ENCODE results near the gene R3HDM4.

Gene R3HDM4

GRCh38 chr19:912181-913079, 589 bp downstream of the R3HDM4 start:
- no peak for TF ChIP-seq CTCF (conservative IDR thresholded peaks at IDR 0.05; ENCODE audit: low read depth, low read length)
- DNase-seq (ENCODE audit: low read depth): no peak

GRCh38 chr19:911197-912033, 1.6 kb downstream of the R3HDM4 start:
- no peak overlapping the region for H3K4me3 ChIP-seq (ENCODE audit: low read length)
- no peak for TF ChIP-seq CTCF (conservative IDR thresholded peaks at IDR 0.05; ENCODE audit: low read depth, low read length)
- DNase-seq (ENCODE audit: low read depth): no peak

More at GRCh38 chr19:912181-913079, 589 bp downstream of the R3HDM4 start:
- peak overlapping the region; percentile 83 for H3K4me3 ChIP-seq (ENCODE audit: low read length)

- no peak for DNase-seq (ENCODE audit: low read depth)
- TF ChIP-seq CTCF (conservative IDR thresholded peaks at IDR 0.05; ENCODE audit: low read depth, low read length): no peak
- H3K4me3 ChIP-seq (ENCODE audit: low read length): no peak overlapping the region
Measured at GRCh38 chr19:907183-907853, 5.7 kb downstream of the R3HDM4 start.

- TF ChIP-seq CTCF (conservative IDR thresholded peaks at IDR 0.05; ENCODE audit: low read depth, low read length): no peak
- no peak for DNase-seq (ENCODE audit: low read depth)
- no peak overlapping the region for H3K4me3 ChIP-seq (ENCODE audit: low read length)
Measured at GRCh38 chr19:906480-906879, 6.5 kb downstream of the R3HDM4 start.

GRCh38 chr19:904545-904944, 8.5 kb downstream of the R3HDM4 start:
- no peak for DNase-seq (ENCODE audit: low read depth)
- no peak overlapping the region for H3K4me3 ChIP-seq (ENCODE audit: low read length)
- TF ChIP-seq CTCF (conservative IDR thresholded peaks at IDR 0.05; ENCODE audit: low read depth, low read length): no peak

GRCh38 chr19:903266-903797, 9.7 kb downstream of the R3HDM4 start:
- no peak for DNase-seq (ENCODE audit: low read depth)
- TF ChIP-seq CTCF (conservative IDR thresholded peaks at IDR 0.05; ENCODE audit: low read depth, low read length): no peak
- H3K4me3 ChIP-seq (ENCODE audit: low read length): no peak overlapping the region

All from retinal pigment epithelial cell (primary cell).